Ishikawa (cell line): ENCODE measurements around the gene USP46.

ENCODE experiments used
- CEBPB ChIP-seq: IDR thresholded peaks from 2 replicates; pipeline ENCODE4 v1.6.1; 2012
- CREB1 ChIP-seq: IDR thresholded peaks from 2 replicates; pipeline ENCODE4 v1.6.1; 2012; ENCODE audit warnings: low read depth
- EGR1 ChIP-seq: IDR thresholded peaks from 2 replicates; pipeline ENCODE4 v1.6.1; 2012
- EP300 ChIP-seq: IDR thresholded peaks from 2 replicates; pipeline ENCODE4 v1.6.1; 2012; ENCODE audit warnings: borderline replicate concordance
- RAD21 ChIP-seq: IDR thresholded peaks from 2 replicates; pipeline ENCODE4 v1.6.1; 2012; ENCODE audit warnings: low read depth
- TCF12 ChIP-seq: IDR thresholded peaks from 2 replicates; pipeline ENCODE4 v1.6.1; 2012; ENCODE audit warnings: low read depth
- TEAD4 ChIP-seq: IDR thresholded peaks from 2 replicates; pipeline ENCODE4 v1.6.1; 2012
- YY1 ChIP-seq: IDR thresholded peaks from 2 replicates; pipeline ENCODE4 v1.6.1; 2012; ENCODE audit warnings: low read depth

DNA sequence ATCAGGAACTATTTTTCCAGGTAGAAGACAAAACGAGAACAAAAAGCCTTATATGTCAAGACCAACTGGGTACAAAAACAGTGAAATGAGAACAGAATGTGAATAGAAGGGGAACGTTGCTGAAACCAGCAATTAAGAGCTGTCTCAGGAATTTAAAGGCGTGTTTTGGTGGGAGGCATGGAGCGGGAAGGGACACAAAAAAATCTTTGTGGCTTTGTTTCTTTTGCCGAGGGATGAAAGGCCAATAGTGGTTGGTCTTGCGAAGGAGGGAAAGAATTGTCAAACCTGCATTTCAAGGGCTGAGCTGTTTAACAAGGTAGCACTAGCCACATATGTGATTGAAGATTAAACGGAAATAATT, 103.8 kb downstream of the USP46 start:
- TF ChIP-seq EGR1 (no peak), RAD21 (no peak), CEBPB (no peak), EP300 (no peak), TEAD4 (no peak), CREB1 (no peak), TCF12 (no peak), YY1 (no peak)
